Type B pancreatic cell (in vitro differentiated cells): ENCODE results near the gene KRTAP4-8. TPM values are rescaled to one million over a fixed set of nuclear protein-coding genes. Genes with fewer than 3 reads are reported as not detected.
"Not testable (repeated sequence)": the region's sequence is repeated elsewhere in the genome, so short reads cannot be mapped to it uniquely, and the experiment has no call there.

Experiments
- DNase-seq: peaks from one replicate; pipeline ENCODE4 v3.0.0; 2021; ENCODE audit warnings: mixed read lengths; ENCODE audit not compliant: unreplicated experiment; ENCODE audit errors: extremely low spot score
- H3K27ac Mint-ChIP-seq: 2 replicates; pipeline ENCODE4 v1.8.0; 2021; ENCODE audit warnings: mild to moderate bottlenecking, mixed read lengths
- H3K27me3 Mint-ChIP-seq: 2 replicates; pipeline ENCODE4 v1.8.0; 2021; ENCODE audit warnings: mixed read lengths
- H3K36me3 Mint-ChIP-seq: 2 replicates; pipeline ENCODE4 v1.8.0; 2021; ENCODE audit warnings: mixed read lengths
- H3K4me1 Mint-ChIP-seq: one replicate; pipeline ENCODE4 v1.8.0; 2021; ENCODE audit warnings: mixed read lengths; ENCODE audit not compliant: unreplicated experiment
- H3K4me3 Mint-ChIP-seq: 2 replicates; pipeline ENCODE4 v1.8.0; 2021; ENCODE audit warnings: mild to moderate bottlenecking, mixed read lengths
- H3K9me3 Mint-ChIP-seq: 2 replicates; pipeline ENCODE4 v1.8.0; 2021; ENCODE audit warnings: mixed read lengths
- CTCF ChIP-seq: fragments of 200-600 bp; sonication (generic); conservative IDR thresholded peaks from 2 replicates; pipeline ENCODE4 v1.5.0; 2021; ENCODE audit warnings: antibody characterized with exemption, mild to moderate bottlenecking
- total RNA-seq: library from RNA; stranded (reverse); gene quantifications from 2 replicates; pipeline ENCODE4 v1.2.1, GENCODE V29; 2021; ENCODE audit warnings: low replicate concordance

The KRTAP4-8 gene
- total RNA-seq, 1 donor from 2014 or later: not detected

- H3K9me3 Mint-ChIP-seq: peaks cover 10% of the 10 kb centered on the region
- H3K4me1 Mint-ChIP-seq: peaks cover 18% of the 10 kb centered on the region
- no peak overlapping the region for H3K4me3 Mint-ChIP-seq
- no peak for TF ChIP-seq CTCF
- H3K36me3 Mint-ChIP-seq: no peaks in the 10 kb centered on the region
- DNase-seq: no peak
- H3K27me3 Mint-ChIP-seq: no peaks in the 10 kb centered on the region
- H3K27ac Mint-ChIP-seq: no peak overlapping the region
Observed at GRCh38 chr17:41057547-41057946, 40.4 kb downstream of the KRTAP4-8 start.

GRCh38 chr17:41055130-41055529, 42.8 kb downstream of the KRTAP4-8 start, which contains the start of gene KRTAP2-2:
Gene KRTAP2-2, minus strand, starts transcription at chr17:41055230. Its CDS starts 19 bp downstream, at chr17:41055211.
- not testable (repeated sequence) for H3K36me3 Mint-ChIP-seq, DNase-seq, H3K4me1 Mint-ChIP-seq, H3K27ac Mint-ChIP-seq, H3K27me3 Mint-ChIP-seq, H3K4me3 Mint-ChIP-seq
- H3K9me3 Mint-ChIP-seq: peaks cover 12% of the 10 kb centered on the region

- not testable (repeated sequence) for H3K27ac Mint-ChIP-seq, H3K36me3 Mint-ChIP-seq, DNase-seq, H3K27me3 Mint-ChIP-seq, H3K4me3 Mint-ChIP-seq, H3K4me1 Mint-ChIP-seq
- peaks cover 11% of the 10 kb centered on the region for H3K9me3 Mint-ChIP-seq
Observed at GRCh38 chr17:41054556-41054955, 43.4 kb downstream of the KRTAP4-8 start.

- Mint-ChIP-seq H3K27me3 (no peaks in the 10 kb centered on the region), H3K36me3 (no peaks in the 10 kb centered on the region), H3K27ac (no peak overlapping the region), H3K9me3 (peaks cover 11% of the 10 kb centered on the region), H3K4me1 (peaks cover 2% of the 10 kb centered on the region), H3K4me3 (no peak overlapping the region)
- TF ChIP-seq CTCF: no peak
- no peak for DNase-seq
Observed at GRCh38 chr17:41054025-41054424, 43.9 kb downstream of the KRTAP4-8 start.

- no peaks in the 10 kb centered on the region for H3K27me3 Mint-ChIP-seq
- H3K27ac Mint-ChIP-seq: no peak overlapping the region
- no peaks in the 10 kb centered on the region for H3K36me3 Mint-ChIP-seq
- no peak for TF ChIP-seq CTCF
- H3K4me3 Mint-ChIP-seq: no peak overlapping the region
- DNase-seq: no peak
- peaks cover 11% of the 10 kb centered on the region for H3K9me3 Mint-ChIP-seq
- peaks cover 11% of the 10 kb centered on the region for H3K4me1 Mint-ChIP-seq
Observed at GRCh38 chr17:41052566-41052965, 45.4 kb downstream of the KRTAP4-8 start.

- peaks cover 6% of the 10 kb centered on the region for H3K9me3 Mint-ChIP-seq
- H3K4me1 Mint-ChIP-seq: peaks cover 11% of the 10 kb centered on the region
- H3K36me3 Mint-ChIP-seq: no peaks in the 10 kb centered on the region
- DNase-seq: no peak
- H3K4me3 Mint-ChIP-seq: peak overlapping the region; percentile 20
- H3K27ac Mint-ChIP-seq: peak overlapping the region; percentile 48
- no peaks in the 10 kb centered on the region for H3K27me3 Mint-ChIP-seq
- TF ChIP-seq CTCF: no peak
Observed at GRCh38 chr17:41049110-41049509, 48.8 kb downstream of the KRTAP4-8 start.

GRCh38 chr17:41048441-41048840, 49.5 kb downstream of the KRTAP4-8 start:
- Mint-ChIP-seq H3K4me3 (peak overlapping the region; percentile 20), H3K27ac (peak overlapping the region; percentile 48), H3K36me3 (no peaks in the 10 kb centered on the region), H3K27me3 (no peaks in the 10 kb centered on the region), H3K9me3 (peaks cover 9% of the 10 kb centered on the region), H3K4me1 (peaks cover 11% of the 10 kb centered on the region)
- DNase-seq: no peak
- TF ChIP-seq CTCF: no peak
